ENCODE measurements around the gene VPS45. TPM values are rescaled to one million over a fixed set of nuclear protein-coding genes. Genes with fewer than 3 reads are reported as not detected.
A peak's percentile ranks its signal among the peaks of the same experiment; 100 is the strongest.
"Not testable (repeated sequence)": the region's sequence is repeated elsewhere in the genome, so short reads cannot be mapped to it uniquely, and the experiment has no call there.

Gene VPS45
- total RNA-seq, 1 experiment from 2014 or later: 57.5 TPM

DNA sequence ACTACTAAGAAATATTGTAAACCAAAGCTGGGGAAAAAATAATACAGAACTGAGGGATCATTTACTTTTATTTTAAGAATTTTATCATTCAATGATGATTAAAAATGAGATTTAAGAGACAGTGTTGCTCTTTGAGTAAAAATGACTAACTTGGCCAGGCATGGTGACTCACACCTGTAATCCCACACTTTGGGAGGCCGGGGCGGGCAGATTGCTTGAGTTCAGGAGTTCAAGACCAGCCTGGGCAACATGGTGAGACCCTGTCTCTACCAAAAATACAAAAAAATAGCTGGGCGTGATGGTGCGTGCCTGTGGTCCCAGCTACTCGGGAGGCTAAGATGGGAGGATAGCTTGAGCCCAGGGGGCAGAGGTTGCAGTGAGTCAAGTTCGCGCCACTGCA, 60.3 kb downstream of the VPS45 start:
- DNase-seq (ENCODE audit: low spot score): peak; percentile 28

DNA sequence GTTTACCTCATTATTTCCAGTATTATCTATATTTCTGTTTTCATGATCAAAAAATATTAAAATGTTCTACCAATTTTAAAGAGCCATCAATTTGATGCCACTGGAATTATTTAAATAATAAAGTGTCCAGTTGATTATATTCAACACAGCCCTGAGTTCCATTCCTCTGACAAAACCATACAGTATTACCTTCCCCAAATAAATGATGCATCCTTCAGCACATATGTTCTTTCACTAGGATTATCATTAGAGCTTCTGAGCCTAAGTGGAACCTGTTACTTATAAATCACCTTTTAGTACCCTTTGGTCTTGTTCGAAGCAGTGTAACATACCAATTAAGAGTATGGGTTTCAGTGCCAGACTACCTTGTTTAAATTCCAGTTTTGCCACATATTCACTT, 64.8 kb downstream of the VPS45 start:
- DNase-seq (ENCODE audit: low spot score): no peak

DNA sequence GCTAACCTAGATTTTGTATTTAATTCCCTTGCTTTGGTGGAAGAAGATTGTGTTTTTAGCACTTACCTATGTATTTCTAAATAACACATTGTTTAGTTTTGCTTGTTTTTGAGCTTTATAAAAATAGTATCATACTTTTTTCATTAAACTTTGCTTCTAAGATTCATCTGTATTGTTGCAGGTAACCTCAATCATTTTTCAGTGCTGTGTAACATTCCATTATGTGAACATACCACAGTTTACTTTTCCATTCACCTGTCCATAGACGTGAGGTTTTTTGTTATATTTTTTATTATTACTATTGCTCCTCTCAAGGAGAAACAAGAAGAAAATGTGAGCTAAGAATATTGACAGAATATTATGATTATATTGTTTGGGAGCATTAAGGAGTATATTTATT, 67.0 kb downstream of the VPS45 start:
- DNase-seq (ENCODE audit: low spot score): no peak

- not testable (repeated sequence) for DNase-seq (ENCODE audit: low spot score)
Measured at GRCh38 chr1:150135400-150135799, 67.8 kb downstream of the VPS45 start.

DNA sequence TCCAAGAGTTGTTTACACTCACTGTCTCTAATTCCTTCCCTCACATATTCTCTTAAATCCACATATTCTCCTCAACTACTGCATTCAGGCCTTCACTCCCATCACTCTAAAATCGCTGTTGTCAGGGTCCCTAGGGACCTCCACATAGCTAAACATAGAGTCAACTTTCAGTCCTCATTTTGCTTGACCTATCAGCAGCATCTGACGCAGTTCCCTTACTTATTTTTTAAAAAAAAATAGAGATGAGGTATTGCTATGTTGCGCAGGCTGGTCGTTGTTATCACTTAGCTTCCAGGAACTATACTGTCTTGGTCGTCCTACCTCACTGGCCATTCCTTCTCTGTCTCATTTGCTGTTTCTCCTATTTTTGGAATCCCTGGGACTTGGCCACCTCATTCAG, 70.5 kb downstream of the VPS45 start:
- DNase-seq (ENCODE audit: low spot score): no peak

- DNase-seq (ENCODE audit: low spot score): no peak
Measured at GRCh38 chr1:150141452-150141851, 73.9 kb downstream of the VPS45 start.

GRCh38 chr1:150142083-150142482, 74.5 kb downstream of the VPS45 start:
- DNase-seq (ENCODE audit: low spot score): no peak

GRCh38 chr1:150144606-150145005, 77.0 kb downstream of the VPS45 start:
- no peak for DNase-seq (ENCODE audit: low spot score)

DNA sequence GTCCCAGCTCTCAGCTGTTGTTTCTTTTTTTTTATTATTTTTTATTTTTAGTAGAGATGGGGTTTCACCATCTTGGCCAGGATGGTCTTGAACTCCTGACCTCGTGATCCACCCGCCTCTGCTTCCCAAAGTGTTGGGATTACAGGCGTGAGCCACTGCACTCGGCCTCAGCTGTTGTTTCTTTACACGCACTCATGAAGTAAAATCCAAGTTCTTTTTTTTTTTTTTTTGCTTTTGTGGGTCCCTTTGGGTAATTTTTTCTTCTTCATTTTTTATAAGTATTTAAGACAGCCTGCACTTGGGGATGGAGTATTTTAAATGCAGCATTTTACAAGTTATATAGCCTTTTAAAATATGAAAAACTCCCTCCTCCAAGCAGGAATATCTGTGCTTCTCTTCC, 78.4 kb downstream of the VPS45 start:
- DNase-seq (ENCODE audit: low spot score): not testable (repeated sequence)

GRCh38 chr1:150146849-150147542, 79.4 kb downstream of the VPS45 start:
- DNase-seq (ENCODE audit: low spot score): no peak

- no peak for DNase-seq (ENCODE audit: low spot score)
Measured at GRCh38 chr1:150148837-150149270, 81.3 kb downstream of the VPS45 start.

DNA sequence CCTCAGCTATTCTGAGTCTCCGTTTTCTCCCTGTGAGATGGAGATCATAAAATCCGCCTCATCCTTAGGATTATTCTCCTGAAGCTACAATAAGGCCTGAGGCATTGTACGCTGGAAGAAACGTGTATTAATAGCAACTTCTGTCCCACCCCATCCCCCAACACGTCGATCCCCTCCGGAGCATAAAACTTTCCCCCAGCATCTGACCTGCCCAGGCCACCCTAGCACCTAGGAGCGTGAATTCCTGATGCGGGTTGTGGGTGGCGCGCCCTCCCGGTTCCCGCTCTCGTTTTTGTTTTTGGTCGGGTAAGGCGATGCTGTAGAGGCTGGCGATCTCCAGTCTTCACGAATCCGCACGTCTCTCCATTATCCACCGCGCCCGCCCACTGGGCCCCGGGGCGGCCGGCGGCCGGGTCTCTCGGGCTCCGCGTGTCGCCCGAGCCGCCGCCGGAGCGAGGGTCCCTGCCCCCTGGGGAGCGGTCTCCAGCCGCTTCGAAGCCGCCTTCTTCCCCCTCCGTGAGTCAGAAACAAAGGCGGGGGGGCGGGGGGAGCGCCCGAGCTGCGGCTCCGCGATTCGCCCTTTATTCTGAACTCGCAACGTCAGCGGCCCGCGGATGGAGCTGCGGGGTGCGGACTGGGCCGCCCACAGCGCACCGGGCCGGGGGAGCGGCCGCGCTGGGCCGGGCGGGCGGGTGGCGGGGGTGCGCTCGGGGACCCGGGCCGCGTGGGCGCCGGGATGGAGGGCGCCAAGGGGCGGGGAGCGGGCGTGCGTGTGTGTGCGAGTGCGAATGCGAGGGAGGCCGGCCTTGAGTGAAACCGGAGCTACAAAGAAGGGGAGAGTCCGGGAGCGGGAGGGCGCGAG, 81.9 kb downstream of the VPS45 start, which contains the start of gene PLEKHO1:
PLEKHO1 (plus strand) TSS at position 646 of the 862 bp plus-strand sequence. CDS start 342 bp downstream, outside the sequence.
- DNase-seq (ENCODE audit: low spot score): peak; percentile 67

GRCh38 chr1:150150133-150151021, 82.8 kb downstream of the VPS45 start:
- DNase-seq (ENCODE audit: low spot score): no peak

- DNase-seq (ENCODE audit: low spot score): no peak
Measured at GRCh38 chr1:150151291-150152181, 84.0 kb downstream of the VPS45 start.

DNA sequence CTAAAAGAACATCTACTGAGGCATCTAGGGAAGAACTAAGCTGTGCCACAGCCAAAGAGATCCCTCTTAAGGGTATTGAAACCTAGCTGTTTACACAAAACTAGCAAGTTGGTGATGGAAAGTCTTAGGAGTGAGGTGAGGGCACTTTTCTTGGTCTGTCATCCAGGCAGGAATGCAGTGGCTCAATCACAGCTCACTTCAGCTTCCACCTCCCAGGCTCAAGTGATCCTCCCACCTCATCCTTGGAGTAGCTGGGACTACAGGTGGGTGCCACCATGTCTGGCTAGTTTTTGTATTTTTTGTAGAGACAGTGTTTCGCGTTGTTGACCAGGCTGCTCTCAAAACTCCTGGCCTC, 84.6 kb downstream of the VPS45 start:
- no peak for DNase-seq (ENCODE audit: low spot score)

- DNase-seq (ENCODE audit: low spot score): peak; percentile 79
Measured at GRCh38 chr1:150152772-150153456, 85.3 kb downstream of the VPS45 start.

- no peak for DNase-seq (ENCODE audit: low spot score)
Measured at GRCh38 chr1:150154143-150154542, 86.6 kb downstream of the VPS45 start.

- no peak for DNase-seq (ENCODE audit: low spot score)
Measured at GRCh38 chr1:150155413-150156071, 88.0 kb downstream of the VPS45 start.

GRCh38 chr1:150156868-150157603, 89.5 kb downstream of the VPS45 start:
- peak; percentile 78 for DNase-seq (ENCODE audit: low spot score)

Measured in A172 (cell line).